ENCODE data around the gene PDSS2. TPM values are rescaled to one million over a fixed set of nuclear protein-coding genes. Genes with fewer than 3 reads are reported as not detected.

The PDSS2 gene
- polyA plus RNA-seq, 1 donor from 2014 or later, result 4.6 TPM

- Histone ChIP-seq H3K79me2 (replicated peaks; ENCODE audit: insufficient read depth, low read length) (no peaks in the 10 kb centered on the region), H3K27me3 (ENCODE audit: insufficient read depth, low read depth, low read length) (no peaks in the 10 kb centered on the region), H3K36me3 (ENCODE audit: insufficient read depth, low read length) (no peaks in the 10 kb centered on the region), H2AFZ (ENCODE audit: low read depth, low read length) (no peak overlapping the region), H3K9me3 (ENCODE audit: low read length) (no peaks in the 10 kb centered on the region), H3F3A (ENCODE audit: insufficient read depth, low read length, poor library complexity, severe bottlenecking) (no peaks in the 10 kb centered on the region), H3K4me3 (ENCODE audit: low read length) (no peak overlapping the region), H3K9ac (ENCODE audit: low read length) (no peak overlapping the region), H3K9me2 (ENCODE audit: insufficient read depth, low read length) (no peaks in the 10 kb centered on the region), H3K27ac (ENCODE audit: low read length) (no peak overlapping the region), H4K20me1 (ENCODE audit: insufficient read depth) (no peaks in the 10 kb centered on the region), H3K4me2 (ENCODE audit: low read length) (no peak overlapping the region)
- TF ChIP-seq TAF1 (IDR thresholded peaks at IDR 0.05; ENCODE audit: low read depth) (no peak), REST (IDR thresholded peaks at IDR 0.05; ENCODE audit: borderline replicate concordance) (no peak), SMC3 (conservative IDR thresholded peaks at IDR 0.05; ENCODE audit: poor library complexity) (no peak), EP300 (conservative IDR thresholded peaks at IDR 0.05; ENCODE audit: poor library complexity, severe bottlenecking) (no peak), CTCF (IDR thresholded peaks at IDR 0.05; ENCODE audit: poor library complexity, severe bottlenecking) (no peak), POLR2AphosphoS5 (IDR thresholded peaks at IDR 0.05) (no peak), RAD21 (conservative IDR thresholded peaks at IDR 0.05) (no peak), MXI1 (conservative IDR thresholded peaks at IDR 0.05; ENCODE audit: poor library complexity, severe bottlenecking) (no peak), EZH2 (IDR thresholded peaks at IDR 0.05; ENCODE audit: borderline replicate concordance, insufficient read depth, low read length, poor library complexity, severe bottlenecking) (no peak)
Measured at GRCh38 chr6:107345393-107345792, 114.0 kb downstream of the PDSS2 start.

- no peak for TF ChIP-seq SMC3 (conservative IDR thresholded peaks at IDR 0.05; ENCODE audit: poor library complexity)
- no peak for TF ChIP-seq TAF1 (IDR thresholded peaks at IDR 0.05; ENCODE audit: low read depth)
- TF ChIP-seq EZH2 (IDR thresholded peaks at IDR 0.05; ENCODE audit: borderline replicate concordance, insufficient read depth, low read length, poor library complexity, severe bottlenecking), result no peak
- TF ChIP-seq POLR2AphosphoS5 (IDR thresholded peaks at IDR 0.05), result no peak
- TF ChIP-seq CTCF (IDR thresholded peaks at IDR 0.05; ENCODE audit: poor library complexity, severe bottlenecking), result no peak
- TF ChIP-seq MXI1 (conservative IDR thresholded peaks at IDR 0.05; ENCODE audit: poor library complexity, severe bottlenecking), result no peak
- TF ChIP-seq REST (IDR thresholded peaks at IDR 0.05; ENCODE audit: borderline replicate concordance), result no peak
- no peak for TF ChIP-seq RAD21 (conservative IDR thresholded peaks at IDR 0.05)
- TF ChIP-seq EP300 (conservative IDR thresholded peaks at IDR 0.05; ENCODE audit: poor library complexity, severe bottlenecking), result no peak
- Histone ChIP-seq H3F3A (ENCODE audit: insufficient read depth, low read length, poor library complexity, severe bottlenecking) (no peaks in the 10 kb centered on the region), H4K20me1 (ENCODE audit: insufficient read depth) (no peaks in the 10 kb centered on the region), H3K4me3 (ENCODE audit: low read length) (no peak overlapping the region), H3K27me3 (ENCODE audit: insufficient read depth, low read depth, low read length) (no peaks in the 10 kb centered on the region), H3K36me3 (ENCODE audit: insufficient read depth, low read length) (no peaks in the 10 kb centered on the region), H3K9me3 (ENCODE audit: low read length) (no peaks in the 10 kb centered on the region), H2AFZ (ENCODE audit: low read depth, low read length) (no peak overlapping the region), H3K9ac (ENCODE audit: low read length) (no peak overlapping the region), H3K4me2 (ENCODE audit: low read length) (no peak overlapping the region), H3K27ac (ENCODE audit: low read length) (no peak overlapping the region), H3K9me2 (ENCODE audit: insufficient read depth, low read length) (no peaks in the 10 kb centered on the region), H3K79me2 (replicated peaks; ENCODE audit: insufficient read depth, low read length) (no peaks in the 10 kb centered on the region)
Measured at GRCh38 chr6:107344981-107345380, 114.4 kb downstream of the PDSS2 start.
